ENCODE results near the gene ZNF576. TPM values are rescaled to one million over a fixed set of nuclear protein-coding genes. Genes with fewer than 3 reads are reported as not detected.

ZNF576 gene
- polyA plus RNA-seq, 1 experiment = 9.3 TPM

- H3K9me3 ChIP-seq (ENCODE audit: control insufficient read depth, insufficient read depth, low read length) = no peaks in the 10 kb centered on the region
- no peak for DNase-seq (ENCODE audit: low read depth, low spot score)
- peak overlapping the region; percentile 64 for H3K4me3 ChIP-seq (ENCODE audit: low read depth, low read length)
- CTCF ChIA-PET = no interaction called here
- no peak overlapping the region for H3K27ac ChIP-seq (ENCODE audit: low read depth, low read length)
- H3K27me3 ChIP-seq (ENCODE audit: control insufficient read depth, insufficient read depth, low read length) = peaks cover 24% of the 10 kb centered on the region
- POLR2A ChIA-PET = no interaction called here
- TF ChIP-seq CTCF (IDR thresholded peaks at IDR 0.05; ENCODE audit: low read depth, low read length) = no peak
Observed at GRCh38 chr19:43640424-43640757, 44.0 kb downstream of the ZNF576 start.

GRCh38 chr19:43641333-43641732 lies 44.9 kb downstream of the ZNF576 start:
- TF ChIP-seq CTCF (IDR thresholded peaks at IDR 0.05; ENCODE audit: low read depth, low read length) = no peak
- CTCF ChIA-PET = no interaction called here
- no peak for DNase-seq (ENCODE audit: low read depth, low spot score)

GRCh38 chr19:43642531-43642930 lies 46.1 kb downstream of the ZNF576 start:
- ChIA-PET POLR2A (interaction anchor here (0.7 kb wide), 1 partner anchor 123 kb away, joined by 4 read pairs; no protein-coding TSS in a partner anchor), CTCF (no interaction called here)
- Histone ChIP-seq H3K4me3 (ENCODE audit: low read depth, low read length) (no peak overlapping the region), H3K27ac (ENCODE audit: low read depth, low read length) (no peak overlapping the region), H3K27me3 (ENCODE audit: control insufficient read depth, insufficient read depth, low read length) (peaks cover 20% of the 10 kb centered on the region), H3K9me3 (ENCODE audit: control insufficient read depth, insufficient read depth, low read length) (no peaks in the 10 kb centered on the region)
- DNase-seq (ENCODE audit: low read depth, low spot score) = no peak
- no peak for TF ChIP-seq CTCF (IDR thresholded peaks at IDR 0.05; ENCODE audit: low read depth, low read length)

More at GRCh38 chr19:43641333-43641732, 44.9 kb downstream of the ZNF576 start:
- no peak overlapping the region for H3K4me3 ChIP-seq (ENCODE audit: low read depth, low read length)
- POLR2A ChIA-PET = no interaction called here
- H3K9me3 ChIP-seq (ENCODE audit: control insufficient read depth, insufficient read depth, low read length) = no peaks in the 10 kb centered on the region
- no peak overlapping the region for H3K27ac ChIP-seq (ENCODE audit: low read depth, low read length)
- peaks cover 24% of the 10 kb centered on the region for H3K27me3 ChIP-seq (ENCODE audit: control insufficient read depth, insufficient read depth, low read length)

- Histone ChIP-seq H3K27me3 (ENCODE audit: control insufficient read depth, insufficient read depth, low read length) (peaks cover 18% of the 10 kb centered on the region), H3K27ac (ENCODE audit: low read depth, low read length) (no peak overlapping the region), H3K4me3 (ENCODE audit: low read depth, low read length) (no peak overlapping the region), H3K9me3 (ENCODE audit: control insufficient read depth, insufficient read depth, low read length) (no peaks in the 10 kb centered on the region)
- ChIA-PET CTCF (no interaction called here), POLR2A (no interaction called here)
- TF ChIP-seq CTCF (IDR thresholded peaks at IDR 0.05; ENCODE audit: low read depth, low read length) = no peak
- DNase-seq (ENCODE audit: low read depth, low spot score) = no peak
Observed at GRCh38 chr19:43643326-43643725, 46.9 kb downstream of the ZNF576 start.

GRCh38 chr19:43644181-43644580 lies 47.8 kb downstream of the ZNF576 start:
- ChIA-PET POLR2A (no interaction called here), CTCF (no interaction called here)
- no peak for TF ChIP-seq CTCF (IDR thresholded peaks at IDR 0.05; ENCODE audit: low read depth, low read length)
- H3K27ac ChIP-seq (ENCODE audit: low read depth, low read length) = no peak overlapping the region
- peaks cover 10% of the 10 kb centered on the region for H3K27me3 ChIP-seq (ENCODE audit: control insufficient read depth, insufficient read depth, low read length)
- H3K9me3 ChIP-seq (ENCODE audit: control insufficient read depth, insufficient read depth, low read length) = no peaks in the 10 kb centered on the region
- no peak for DNase-seq (ENCODE audit: low read depth, low spot score)
- no peak overlapping the region for H3K4me3 ChIP-seq (ENCODE audit: low read depth, low read length)
